BLaER1 (cell line): ENCODE measurements around the gene EPB41L4B.
A peak's percentile ranks its signal among the peaks of the same experiment; 100 is the strongest.
"Not testable (repeated sequence)": the region's sequence is repeated elsewhere in the genome, so short reads cannot be mapped to it uniquely, and the experiment has no call there.

Experiments
- H3K27ac ChIP-seq: shearing (Covaris generic); formaldehyde crosslinking; 2 replicates; pipeline ENCODE4 v1.8.1; 2022
- H3K27me3 ChIP-seq: shearing (Covaris generic); formaldehyde crosslinking; 2 replicates; pipeline ENCODE4 v1.8.1; 2022
- H3K36me3 ChIP-seq: shearing (Covaris generic); formaldehyde crosslinking; 2 replicates; pipeline ENCODE4 v1.8.1; 2022
- H3K4me1 ChIP-seq: shearing (Covaris generic); formaldehyde crosslinking; 2 replicates; pipeline ENCODE4 v1.8.1; 2022
- H3K4me2 ChIP-seq: shearing (Covaris generic); formaldehyde crosslinking; 2 replicates; pipeline ENCODE4 v1.8.1; 2022
- H3K4me3 ChIP-seq: shearing (Covaris generic); formaldehyde crosslinking; 2 replicates; pipeline ENCODE4 v1.8.1; 2022
- H3K9ac ChIP-seq: shearing (Covaris generic); formaldehyde crosslinking; 2 replicates; pipeline ENCODE4 v1.8.1; 2022
- H3K9me3 ChIP-seq: shearing (Covaris generic); formaldehyde crosslinking; 2 replicates; pipeline ENCODE4 v1.8.1; 2022
- H4K20me1 ChIP-seq: shearing (Covaris generic); formaldehyde crosslinking; 2 replicates; pipeline ENCODE4 v1.8.1; 2022
- Cebpa-rat ChIP-seq: shearing (Covaris generic); IDR thresholded peaks from 2 replicates; pipeline ENCODE4 v1.8.1; 2022

EPB41L4B gene

GRCh38 chr9:109320742-109321448 lies at the start of gene EPB41L4B:
EPB41L4B (minus strand) TSS chr9:109321059; CDS start chr9:109320446, 613 bp downstream.
- no peaks in the 10 kb centered on the region for H3K9me3 ChIP-seq
- H3K4me2 ChIP-seq: peak within 1 kb of the TSS; percentile 92
- no peak for TF ChIP-seq Cebpa-rat
- no peak within 1 kb of the TSS for H3K27ac ChIP-seq
- H4K20me1 ChIP-seq: peaks cover 37% of the 10 kb centered on the region
- H3K36me3 ChIP-seq: no peaks in the 10 kb centered on the region
- peaks cover 23% of the 10 kb centered on the region for H3K4me1 ChIP-seq
- peaks cover 43% of the 10 kb centered on the region for H3K27me3 ChIP-seq
- no peak within 1 kb of the TSS; the same call in 1 of the 2 replicates for H3K9ac ChIP-seq
- H3K4me3 ChIP-seq: peak within 1 kb of the TSS; percentile 80

DNA sequence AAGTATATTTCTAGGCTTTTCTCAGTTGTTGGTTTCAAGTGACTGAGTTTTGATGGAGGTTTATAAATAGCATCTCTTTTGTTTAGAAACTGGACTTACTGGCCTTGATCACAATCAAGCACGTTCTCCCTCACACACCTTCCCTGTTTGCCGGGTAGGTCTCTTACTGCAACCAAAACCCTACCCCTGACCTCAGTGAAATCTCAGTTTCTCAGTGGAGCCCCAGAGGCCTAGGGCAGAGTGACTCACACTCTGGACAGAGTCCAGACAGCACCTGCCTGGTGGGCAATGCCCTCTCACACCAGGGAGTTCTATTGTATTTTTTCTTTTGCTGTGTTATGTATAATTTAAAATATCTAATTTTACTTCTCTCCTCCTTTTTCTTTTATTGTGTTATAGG lies 48.4 kb upstream of the EPB41L4B start:
- Histone ChIP-seq H3K36me3 (no peaks in the 10 kb centered on the region), H3K27me3 (no peaks in the 10 kb centered on the region), H3K4me2 (peak overlapping the region; percentile 63), H3K9me3 (peaks cover 21% of the 10 kb centered on the region), H3K4me1 (peaks cover 28% of the 10 kb centered on the region), H4K20me1 (no peaks in the 10 kb centered on the region), H3K4me3 (no peak overlapping the region), H3K9ac (no peak overlapping the region), H3K27ac (no peak overlapping the region)
- no peak for TF ChIP-seq Cebpa-rat

DNA sequence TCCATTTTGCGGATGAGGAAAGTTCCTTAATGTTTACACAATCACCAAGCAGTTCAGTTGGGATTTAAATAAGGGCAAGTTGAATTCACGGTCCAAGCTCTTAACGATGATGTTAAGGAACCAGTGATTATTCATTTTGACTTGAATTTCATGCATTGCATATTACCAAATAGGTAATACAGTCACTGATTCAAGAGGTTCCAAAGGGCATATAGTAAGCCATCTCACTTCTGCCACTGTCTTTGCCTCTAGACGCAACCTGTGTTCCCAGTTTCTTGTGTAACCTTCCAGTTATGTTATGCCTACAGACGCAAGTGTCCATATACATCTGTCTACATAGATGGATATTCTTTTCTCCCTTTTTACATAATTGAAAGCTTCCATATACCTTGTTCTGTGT lies 39.9 kb upstream of the EPB41L4B start:
- no peaks in the 10 kb centered on the region for H3K4me1 ChIP-seq
- H3K36me3 ChIP-seq: no peaks in the 10 kb centered on the region
- no peak overlapping the region for H3K9ac ChIP-seq
- H4K20me1 ChIP-seq: no peaks in the 10 kb centered on the region
- H3K27me3 ChIP-seq: no peaks in the 10 kb centered on the region
- TF ChIP-seq Cebpa-rat: no peak
- no peaks in the 10 kb centered on the region for H3K9me3 ChIP-seq
- H3K4me3 ChIP-seq: no peak overlapping the region
- H3K4me2 ChIP-seq: no peak overlapping the region
- H3K27ac ChIP-seq: no peak overlapping the region

DNA sequence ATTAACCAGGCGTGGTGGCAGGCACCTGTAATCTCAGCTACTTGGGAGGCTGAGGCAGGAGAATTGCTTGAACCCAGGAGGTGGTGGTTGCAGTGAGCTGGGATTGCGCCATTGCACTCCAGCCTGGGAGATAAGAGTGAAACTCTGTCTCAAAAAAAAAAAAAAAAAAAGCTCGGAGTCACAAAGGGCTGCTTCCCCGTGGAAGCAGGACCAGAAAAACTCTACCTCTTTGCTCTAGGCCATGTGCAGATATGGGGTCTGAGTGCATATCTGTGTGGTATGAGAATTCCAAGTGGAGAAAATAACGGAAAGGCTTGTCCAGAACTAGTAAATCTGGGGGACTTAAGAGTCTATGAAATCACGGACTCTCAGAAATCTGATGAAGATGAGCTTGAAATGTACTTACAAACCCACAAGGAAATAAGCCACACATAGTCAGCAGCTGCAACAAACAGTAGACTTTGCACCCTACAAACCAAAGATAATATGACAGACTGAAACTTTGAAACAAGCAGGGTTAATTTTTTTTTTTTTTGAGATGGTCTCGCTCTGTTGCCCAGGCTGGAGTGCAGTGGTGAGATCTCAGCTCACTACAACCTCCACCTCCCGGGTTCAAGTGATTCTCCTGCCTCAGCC lies 38.2 kb upstream of the EPB41L4B start:
- not testable (repeated sequence) for H3K9ac ChIP-seq, H4K20me1 ChIP-seq, H3K9me3 ChIP-seq, H3K4me1 ChIP-seq, H3K27me3 ChIP-seq, H3K4me3 ChIP-seq, H3K36me3 ChIP-seq, H3K27ac ChIP-seq, H3K4me2 ChIP-seq

- Histone ChIP-seq H4K20me1 (no peaks in the 10 kb centered on the region), H3K27me3 (no peaks in the 10 kb centered on the region), H3K27ac (no peak overlapping the region), H3K4me2 (no peak overlapping the region), H3K4me3 (no peak overlapping the region), H3K4me1 (no peaks in the 10 kb centered on the region), H3K9ac (no peak overlapping the region), H3K9me3 (no peaks in the 10 kb centered on the region), H3K36me3 (no peaks in the 10 kb centered on the region)
- no peak for TF ChIP-seq Cebpa-rat
Observed at GRCh38 chr9:109355564-109356297, 34.9 kb upstream of the EPB41L4B start.

- no peak overlapping the region for H3K9ac ChIP-seq
- H3K4me3 ChIP-seq: no peak overlapping the region
- no peaks in the 10 kb centered on the region for H3K27me3 ChIP-seq
- no peaks in the 10 kb centered on the region for H3K9me3 ChIP-seq
- no peak overlapping the region for H3K4me2 ChIP-seq
- H3K36me3 ChIP-seq: no peaks in the 10 kb centered on the region
- no peak for TF ChIP-seq Cebpa-rat
- no peak overlapping the region for H3K27ac ChIP-seq
- no peaks in the 10 kb centered on the region for H4K20me1 ChIP-seq
- H3K4me1 ChIP-seq: no peaks in the 10 kb centered on the region
Observed at GRCh38 chr9:109354190-109354589, 33.3 kb upstream of the EPB41L4B start.

- no peaks in the 10 kb centered on the region for H3K27me3 ChIP-seq
- H3K27ac ChIP-seq: no peak overlapping the region
- TF ChIP-seq Cebpa-rat: no peak
- H3K9me3 ChIP-seq: no peaks in the 10 kb centered on the region
- H4K20me1 ChIP-seq: no peaks in the 10 kb centered on the region
- H3K4me3 ChIP-seq: no peak overlapping the region
- H3K36me3 ChIP-seq: no peaks in the 10 kb centered on the region
- H3K9ac ChIP-seq: no peak overlapping the region
- no peaks in the 10 kb centered on the region for H3K4me1 ChIP-seq
- no peak overlapping the region for H3K4me2 ChIP-seq
Observed at GRCh38 chr9:109351032-109351431, 30.2 kb upstream of the EPB41L4B start.

GRCh38 chr9:109349421-109349846 lies 28.6 kb upstream of the EPB41L4B start:
- Histone ChIP-seq H3K27ac (no peak overlapping the region), H3K36me3 (no peaks in the 10 kb centered on the region), H3K4me3 (no peak overlapping the region), H3K4me2 (no peak overlapping the region), H3K4me1 (no peaks in the 10 kb centered on the region), H4K20me1 (no peaks in the 10 kb centered on the region), H3K9me3 (no peaks in the 10 kb centered on the region), H3K9ac (no peak overlapping the region), H3K27me3 (no peaks in the 10 kb centered on the region)
- no peak for TF ChIP-seq Cebpa-rat

DNA sequence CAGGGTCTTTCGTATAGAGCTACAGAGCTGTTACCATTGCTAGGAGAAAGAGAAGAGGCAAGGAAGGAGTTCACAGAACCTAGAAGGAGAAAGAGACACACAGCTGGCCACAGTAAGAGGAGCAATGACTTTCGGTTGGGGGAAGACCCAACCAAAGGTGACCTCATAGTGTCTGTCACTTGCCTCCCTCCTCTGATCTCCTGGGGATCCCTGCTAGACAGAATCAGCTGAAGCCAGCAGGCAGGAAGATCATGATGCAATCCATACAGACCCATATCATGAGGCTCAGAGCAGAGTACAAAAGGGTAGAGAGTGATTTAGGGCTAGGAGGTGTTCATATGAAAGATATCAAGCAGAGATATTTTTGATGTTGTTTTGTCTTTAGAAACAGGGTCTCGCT lies 26.0 kb upstream of the EPB41L4B start:
- no peak for TF ChIP-seq Cebpa-rat
- Histone ChIP-seq H3K9me3 (no peaks in the 10 kb centered on the region), H3K4me2 (no peak overlapping the region), H3K27ac (no peak overlapping the region), H3K27me3 (no peaks in the 10 kb centered on the region), H3K4me1 (no peaks in the 10 kb centered on the region), H4K20me1 (no peaks in the 10 kb centered on the region), H3K36me3 (no peaks in the 10 kb centered on the region), H3K4me3 (no peak overlapping the region), H3K9ac (no peak overlapping the region)

GRCh38 chr9:109344866-109345265 lies 24.0 kb upstream of the EPB41L4B start:
- no peak for TF ChIP-seq Cebpa-rat
- H4K20me1 ChIP-seq: no peaks in the 10 kb centered on the region
- H3K27ac ChIP-seq: no peak overlapping the region
- no peaks in the 10 kb centered on the region for H3K9me3 ChIP-seq
- H3K27me3 ChIP-seq: no peaks in the 10 kb centered on the region
- H3K36me3 ChIP-seq: no peaks in the 10 kb centered on the region
- no peak overlapping the region for H3K4me2 ChIP-seq
- H3K9ac ChIP-seq: no peak overlapping the region
- H3K4me3 ChIP-seq: no peak overlapping the region
- H3K4me1 ChIP-seq: no peaks in the 10 kb centered on the region
